ENCODE data around the gene NFATC1. TPM values are rescaled to one million over a fixed set of nuclear protein-coding genes. Genes with fewer than 3 reads are reported as not detected.
A peak's percentile ranks its signal among the peaks of the same experiment; 100 is the strongest.

Gene NFATC1
- total RNA-seq, 1 donor from 2014 or later: 52.6 TPM

DNA sequence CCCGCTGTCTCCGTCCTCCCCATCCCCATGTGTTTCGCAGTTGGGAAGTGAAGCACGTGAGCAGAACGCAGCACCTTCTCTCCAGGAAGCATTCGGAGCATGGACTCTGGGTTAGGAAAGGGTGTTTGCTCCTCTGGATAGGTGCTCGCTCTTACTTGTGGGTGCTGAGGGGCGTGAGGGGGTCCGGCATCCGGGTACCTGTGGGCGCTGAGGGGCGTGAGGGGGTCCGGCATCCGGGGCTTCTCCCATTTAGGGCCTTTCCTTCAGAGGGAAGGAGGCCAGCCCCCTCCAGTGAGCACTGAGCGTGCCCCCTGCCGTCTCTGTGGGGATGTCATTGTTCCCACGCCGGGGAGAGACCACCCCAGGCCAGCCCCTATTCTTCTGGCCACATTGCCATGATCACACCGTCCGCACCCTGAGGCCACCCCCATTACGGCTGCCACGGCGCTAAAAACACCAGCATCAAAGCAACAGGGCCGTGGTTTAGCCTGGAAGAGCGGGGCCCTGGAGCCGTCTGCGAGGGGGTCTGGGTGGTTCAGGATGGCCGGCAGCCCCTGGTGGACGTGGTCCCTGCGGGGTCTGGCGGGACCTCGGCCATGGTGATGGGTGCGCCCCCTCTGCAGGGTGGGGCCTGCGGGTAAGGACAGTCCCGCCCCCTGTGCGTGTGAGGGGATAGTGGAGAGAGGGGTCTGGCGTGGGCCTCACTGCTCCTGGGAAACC lies 41.0 kb downstream of the NFATC1 start:
- TF ChIP-seq, protein P1, sequence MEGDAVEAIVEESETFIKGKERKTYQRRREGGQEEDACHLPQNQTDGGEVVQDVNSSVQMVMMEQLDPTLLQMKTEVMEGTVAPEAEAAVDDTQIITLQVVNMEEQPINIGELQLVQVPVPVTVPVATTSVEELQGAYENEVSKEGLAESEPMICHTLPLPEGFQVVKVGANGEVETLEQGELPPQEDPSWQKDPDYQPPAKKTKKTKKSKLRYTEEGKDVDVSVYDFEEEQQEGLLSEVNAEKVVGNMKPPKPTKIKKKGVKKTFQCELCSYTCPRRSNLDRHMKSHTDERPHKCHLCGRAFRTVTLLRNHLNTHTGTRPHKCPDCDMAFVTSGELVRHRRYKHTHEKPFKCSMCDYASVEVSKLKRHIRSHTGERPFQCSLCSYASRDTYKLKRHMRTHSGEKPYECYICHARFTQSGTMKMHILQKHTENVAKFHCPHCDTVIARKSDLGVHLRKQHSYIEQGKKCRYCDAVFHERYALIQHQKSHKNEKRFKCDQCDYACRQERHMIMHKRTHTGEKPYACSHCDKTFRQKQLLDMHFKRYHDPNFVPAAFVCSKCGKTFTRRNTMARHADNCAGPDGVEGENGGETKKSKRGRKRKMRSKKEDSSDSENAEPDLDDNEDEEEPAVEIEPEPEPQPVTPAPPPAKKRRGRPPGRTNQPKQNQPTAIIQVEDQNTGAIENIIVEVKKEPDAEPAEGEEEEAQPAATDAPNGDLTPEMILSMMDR (IDR thresholded peaks at IDR 0.05): no peak
- H3K27me3 Mint-ChIP-seq: no peaks in the 10 kb centered on the region
- ChIA-PET CTCF (interaction anchor here (0.9 to 1.3 kb wide), 2 partner anchors 40 to 92 kb away, joined by 3 to 4 read pairs; no protein-coding TSS in a partner anchor), POLR2A (interaction anchor here (0.9 to 2.3 kb wide), 11 partner anchors 23 to 242 kb away, joined by 4 to 18 read pairs (median 7); partner anchors contain the start of gene NFATC1)
- H3K36me3 Mint-ChIP-seq (ENCODE audit: low read depth): peaks cover 59% of the 10 kb centered on the region
- peaks cover 61% of the 10 kb centered on the region for H3K4me1 Mint-ChIP-seq
- no peak overlapping the region for H3K27ac Mint-ChIP-seq
- H3K9me3 Mint-ChIP-seq: no peaks in the 10 kb centered on the region
- intact Hi-C loops (cut with micrococcal nuclease): loop anchor here (1.0 to 2.0 kb wide), 3 partner anchors 24 to 70 kb away; no protein-coding TSS in a partner anchor
- ATAC-seq (ENCODE audit: low read depth): no peak
- no peak overlapping the region for H3K4me3 Mint-ChIP-seq
- DNase-seq: no peak

DNA sequence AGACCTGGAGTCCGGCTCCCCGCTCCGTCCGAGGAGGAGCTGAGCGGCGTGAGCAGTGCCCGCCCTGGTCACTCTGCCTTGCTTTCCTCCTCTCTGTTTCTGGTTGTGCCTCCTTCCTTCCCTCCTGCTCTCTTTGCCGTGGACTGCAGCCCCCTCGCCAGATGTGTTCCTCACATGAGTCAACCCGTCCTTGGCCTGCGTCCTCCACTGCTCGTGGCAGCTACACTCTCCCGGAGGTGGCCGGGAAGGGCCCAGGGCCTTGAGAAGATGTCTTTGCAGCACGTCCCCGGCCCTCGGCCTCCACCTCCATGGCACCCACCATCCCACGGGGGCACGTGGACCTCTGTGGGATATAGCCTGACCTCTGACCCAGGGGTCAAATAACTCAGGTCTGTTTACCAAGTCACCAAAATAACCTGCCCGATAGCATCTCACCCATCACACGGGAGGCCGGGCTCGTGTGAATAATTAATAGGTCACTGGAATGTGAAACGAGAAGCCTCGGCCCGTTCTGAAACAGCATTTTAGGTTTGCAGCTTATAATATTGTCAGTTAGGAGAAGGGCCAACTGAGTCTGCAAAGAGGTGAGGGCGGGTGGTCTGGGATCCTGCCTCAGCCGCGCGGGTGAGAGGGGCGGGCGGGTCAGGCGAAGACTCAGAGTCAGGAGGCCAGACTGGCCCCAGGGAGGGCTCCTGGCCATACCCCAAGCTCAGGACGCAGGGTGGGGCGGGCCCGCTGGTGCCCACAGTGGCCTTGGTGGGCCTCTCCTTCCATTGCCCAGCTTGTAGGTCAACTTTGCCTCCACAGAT lies 42.6 kb downstream of the NFATC1 start:
- ATAC-seq (ENCODE audit: low read depth) (no peak), DNase-seq (no peak)
- TF ChIP-seq, protein P1 (IDR thresholded peaks at IDR 0.05): no peak
- CTCF ChIA-PET: interaction anchor here (0.8 kb wide), 1 partner anchor 40 kb away, joined by 3 read pairs; no protein-coding TSS in a partner anchor
- POLR2A ChIA-PET: interaction anchor here (0.6 to 2.3 kb wide), 5 partner anchors 27 to 240 kb away, joined by 3 to 6 read pairs (median 5); no protein-coding TSS in a partner anchor
- Mint-ChIP-seq H3K36me3 (ENCODE audit: low read depth) (peaks cover 50% of the 10 kb centered on the region), H3K27ac (peak overlapping the region; percentile 59), H3K4me3 (peak overlapping the region; percentile 35), H3K27me3 (no peaks in the 10 kb centered on the region), H3K4me1 (peaks cover 75% of the 10 kb centered on the region), H3K9me3 (no peaks in the 10 kb centered on the region)
- intact Hi-C loops (cut with micrococcal nuclease): loop anchor here (2.0 kb wide), 1 partner anchor 39 kb away; no protein-coding TSS in a partner anchor

DNA sequence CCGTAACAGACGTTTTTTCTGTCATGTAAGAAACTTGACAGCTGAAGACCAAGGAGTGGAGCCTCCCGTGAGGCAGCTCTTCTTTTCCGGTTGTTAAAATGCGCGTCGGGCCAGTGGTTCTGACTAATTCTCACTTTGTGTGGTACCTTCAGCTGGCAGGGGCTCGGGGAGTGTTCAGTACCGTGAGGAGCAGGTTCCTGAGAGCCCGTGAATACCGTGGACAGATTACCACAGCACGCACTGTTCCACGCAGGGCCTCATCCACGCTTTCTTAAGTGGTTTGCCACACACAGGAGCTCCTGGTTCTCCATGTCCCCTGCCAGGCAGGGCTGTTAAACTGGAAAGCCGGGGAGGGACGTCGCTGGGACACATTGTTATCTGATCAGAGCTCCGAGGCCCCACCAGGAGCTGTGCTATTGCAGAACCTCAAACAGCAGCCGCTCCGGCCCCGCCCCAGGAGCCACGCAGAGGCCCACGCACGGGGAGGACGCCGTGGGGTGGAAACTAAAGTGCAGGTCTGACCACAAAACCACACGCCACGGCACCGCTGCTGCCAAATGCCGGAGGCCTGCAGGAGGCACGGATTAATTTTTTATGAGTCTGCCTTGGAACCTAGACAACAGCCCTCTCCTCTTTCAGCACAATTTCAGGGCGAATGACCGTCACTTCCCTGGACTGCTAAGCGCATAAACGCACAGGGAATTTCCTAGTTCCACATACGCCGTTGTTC lies 43.3 kb downstream of the NFATC1 start:
- POLR2A ChIA-PET: interaction anchor here (0.6 to 2.3 kb wide), 6 partner anchors 10 to 240 kb away, joined by 3 to 6 read pairs (median 4); no protein-coding TSS in a partner anchor
- peak overlapping the region; percentile 53 for H3K27ac Mint-ChIP-seq
- H3K36me3 Mint-ChIP-seq (ENCODE audit: low read depth): peaks cover 47% of the 10 kb centered on the region
- peaks cover 82% of the 10 kb centered on the region for H3K4me1 Mint-ChIP-seq
- peak overlapping the region; percentile 35 for H3K4me3 Mint-ChIP-seq
- DNase-seq (no peak), ATAC-seq (ENCODE audit: low read depth) (peak; percentile 47)
- TF ChIP-seq, protein P1 (IDR thresholded peaks at IDR 0.05): no peak
- intact Hi-C loops (cut with micrococcal nuclease): loop anchor here (2.0 kb wide), 1 partner anchor 40 kb away; no protein-coding TSS in a partner anchor
- no peaks in the 10 kb centered on the region for H3K9me3 Mint-ChIP-seq
- no peaks in the 10 kb centered on the region for H3K27me3 Mint-ChIP-seq
- CTCF ChIA-PET: interaction anchor here (0.8 kb wide), 1 partner anchor 41 kb away, joined by 3 read pairs; no protein-coding TSS in a partner anchor

DNA sequence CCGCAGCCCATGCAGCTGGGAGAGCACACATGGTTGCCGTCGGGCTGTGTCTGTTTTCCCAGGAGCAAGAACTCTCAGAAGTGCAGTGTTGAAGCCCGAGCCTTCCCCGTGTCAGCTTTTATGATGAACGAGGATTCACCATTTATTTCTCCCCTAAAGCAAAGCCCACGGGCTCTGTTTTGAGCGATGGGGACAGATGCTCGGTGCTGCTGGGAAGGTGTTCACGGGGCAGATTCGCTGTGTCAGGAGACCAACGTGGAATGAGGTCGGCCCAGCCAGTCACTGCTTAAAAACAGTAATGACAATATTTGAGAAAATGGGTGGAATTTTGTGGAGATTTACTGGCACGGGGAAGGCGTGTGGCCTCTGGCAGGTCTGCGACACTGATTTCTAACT lies 43.9 kb downstream of the NFATC1 start:
- ATAC-seq (ENCODE audit: low read depth): no peak
- TF ChIP-seq, protein P1 (IDR thresholded peaks at IDR 0.05): no peak
- no peak for DNase-seq
- ChIA-PET CTCF (no interaction called here), POLR2A (interaction anchor here (1.0 kb wide), 2 partner anchors 9 to 33 kb away, joined by 3 to 4 read pairs; no protein-coding TSS in a partner anchor)
- intact Hi-C loops (cut with micrococcal nuclease): loop anchor here (2.0 kb wide), 1 partner anchor 41 kb away; no protein-coding TSS in a partner anchor
- Mint-ChIP-seq H3K27me3 (no peaks in the 10 kb centered on the region), H3K4me1 (peaks cover 80% of the 10 kb centered on the region), H3K27ac (peak overlapping the region; percentile 35), H3K9me3 (no peaks in the 10 kb centered on the region), H3K4me3 (no peak overlapping the region), H3K36me3 (ENCODE audit: low read depth) (peaks cover 42% of the 10 kb centered on the region)

All from activated B cell treated with CpG ODN at 0.5 μM for 24 hours (primary cell).